Stomach (tissue), 19 donors: ENCODE results near the gene TRIM46. TPM values are rescaled to one million over a fixed set of nuclear protein-coding genes. Genes with fewer than 3 reads are reported as not detected.
A peak's percentile ranks its signal among the peaks of the same experiment; 100 is the strongest.

ENCODE experiments used
- DNase-seq, 2 donors: peaks; one replicate each; pipeline versions ENCODE4 v3.0.0 to v3.0.0-alpha.2; 2013 to 2019
- H3K27ac ChIP-seq, 5 donors: fragments of 200-600 bp in 4 of 5; sonication (generic) in 4 of 5; one replicate each; pipeline ENCODE4 v1.5.1; 2013 to 2019; ENCODE audit warnings: mild to moderate bottlenecking in 1 of 5, moderate library complexity in 1 of 5
- H3K27me3 ChIP-seq, 3 donors: fragments of 200-600 bp; sonication (generic); one replicate each; pipeline ENCODE4 v1.5.1; 2017 to 2019; ENCODE audit warnings: mixed run types in 1 of 3
- H3K36me3 ChIP-seq, 4 donors: fragments of 200-600 bp; sonication (generic); 1 replicate in 3 of 4; 2 replicates in 1 of 4; pipeline ENCODE4 v1.5.1; 2016 to 2019
- H3K4me1 ChIP-seq, 4 donors: fragments of 200-600 bp; sonication (generic); one replicate each; pipeline ENCODE4 v1.5.1; 2016 to 2019
- H3K4me3 ChIP-seq, 4 donors: fragments of 200-600 bp; sonication (generic) in 3 of 4; one replicate each; pipeline ENCODE4 v1.5.1; 2016 to 2019; ENCODE audit warnings: mild to moderate bottlenecking in 1 of 4
- H3K9me3 ChIP-seq, 4 donors: fragments of 200-600 bp; sonication (generic); one replicate each; pipeline ENCODE4 v1.5.1; 2016 to 2019
- EP300 ChIP-seq: sonication (generic); formaldehyde crosslinking; IDR thresholded peaks from one replicate; pipeline ENCODE4 v1.6.1; 2017; ENCODE audit warnings: antibody characterized with exemption
- POLR2A ChIP-seq, 4 donors: fragments of 450-650 bp; IDR thresholded peaks; one replicate each; pipeline ENCODE4 v1.6.1; 2016; ENCODE audit warnings: antibody characterized with exemption in 4 of 4, control low read depth in 2 of 4, mild to moderate bottlenecking in 1 of 4, moderate library complexity in 1 of 4
- POLR2AphosphoS5 ChIP-seq, 3 donors: sonication (generic); formaldehyde crosslinking; IDR thresholded peaks; one replicate each; pipeline ENCODE4 v1.6.1; 2016; ENCODE audit warnings: antibody characterized with exemption in 3 of 3
- WGBS, 5 donors: extraction: QIAGEN DNeasy Blood & Tissue Kit in 3 of 5; methylation state at CpG; one replicate each; pipeline versions ENCODE4 v1.1.5 to v1.1.7; 2013 to 2018; 5-methylcytosine and 5-hydroxymethylcytosine counted together
- intact Hi-C: fragments of 100-400 bp; cut with DNase I; formaldehyde crosslinking; loops from one replicate; pipeline ENCODE4 v1.15.1; 2023; ENCODE audit warnings: low total_unique reads
- long read RNA-seq, 10 donors: transcript quantifications; one replicate each; lab custom pipeline, GENCODE V29; 2026
- polyA plus RNA-seq, 3 donors: library from polyadenylated mRNA; stranded (reverse); fragments of 200-250 nt; gene quantifications; one replicate each; pipeline ENCODE4 v1.2.3, GENCODE V29; 2013
- total RNA-seq, 5 donors: library from RNA; depleted of rRNA; stranded (reverse); fragments of >200 nt; gene quantifications; one replicate each; pipeline versions ENCODE4 v1.1.0 to v1.2.3, GENCODE V29; 2014 to 2016
- TF ChIP-seq, protein P1 (sequence below), 7 experiments: fragments of 450-650 bp in 4 of 7; fragments of 200-600 bp in 3 of 7; sonication (generic) in 3 of 7; IDR thresholded peaks; one replicate each; pipeline ENCODE4 v1.5.1; 2016 to 2019; ENCODE audit warnings: antibody characterized with exemption in 7 of 7, control low read depth in 2 of 7, mild to moderate bottlenecking in 1 of 7
- donor health status: healthy with polysubstance abuse.
- donor health status: Bipolar disorder and iron deficiency.
- donor health status: healthy.

Gene TRIM46, protein sequence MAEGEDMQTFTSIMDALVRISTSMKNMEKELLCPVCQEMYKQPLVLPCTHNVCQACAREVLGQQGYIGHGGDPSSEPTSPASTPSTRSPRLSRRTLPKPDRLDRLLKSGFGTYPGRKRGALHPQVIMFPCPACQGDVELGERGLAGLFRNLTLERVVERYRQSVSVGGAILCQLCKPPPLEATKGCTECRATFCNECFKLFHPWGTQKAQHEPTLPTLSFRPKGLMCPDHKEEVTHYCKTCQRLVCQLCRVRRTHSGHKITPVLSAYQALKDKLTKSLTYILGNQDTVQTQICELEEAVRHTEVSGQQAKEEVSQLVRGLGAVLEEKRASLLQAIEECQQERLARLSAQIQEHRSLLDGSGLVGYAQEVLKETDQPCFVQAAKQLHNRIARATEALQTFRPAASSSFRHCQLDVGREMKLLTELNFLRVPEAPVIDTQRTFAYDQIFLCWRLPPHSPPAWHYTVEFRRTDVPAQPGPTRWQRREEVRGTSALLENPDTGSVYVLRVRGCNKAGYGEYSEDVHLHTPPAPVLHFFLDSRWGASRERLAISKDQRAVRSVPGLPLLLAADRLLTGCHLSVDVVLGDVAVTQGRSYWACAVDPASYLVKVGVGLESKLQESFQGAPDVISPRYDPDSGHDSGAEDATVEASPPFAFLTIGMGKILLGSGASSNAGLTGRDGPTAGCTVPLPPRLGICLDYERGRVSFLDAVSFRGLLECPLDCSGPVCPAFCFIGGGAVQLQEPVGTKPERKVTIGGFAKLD
- total RNA-seq: 10 to 100 TPM in 1 of 5 donors, 1 to 10 TPM in 1, under 1 TPM in 1, not detected in 2; 0.73 to 16.9 (median 5.4) TPM
- polyA plus RNA-seq: under 1 TPM; 0.58 to 0.68 (median 0.61) TPM
- long read RNA-seq, donor 1, partial matches to known transcripts: 430 of 435 reads
- long read RNA-seq, donor 1, other reads (novel, unspliced or antisense): 5 of 435 reads
- long read RNA-seq, donor 2: 0 reads
- long read RNA-seq, donor 3: 0 reads
- long read RNA-seq, donor 4: 0 reads
- long read RNA-seq, donor 5: 0 reads
- long read RNA-seq, donor 6: 0 reads
- long read RNA-seq, donor 7, partial matches to known transcripts: 0 of 1 reads
- long read RNA-seq, donor 7, other reads (novel, unspliced or antisense): 0 of 1 reads
- long read RNA-seq, donor 8: 0 reads
- long read RNA-seq, donor 9: 0 reads
- long read RNA-seq, donor 10: 0 reads

DNA sequence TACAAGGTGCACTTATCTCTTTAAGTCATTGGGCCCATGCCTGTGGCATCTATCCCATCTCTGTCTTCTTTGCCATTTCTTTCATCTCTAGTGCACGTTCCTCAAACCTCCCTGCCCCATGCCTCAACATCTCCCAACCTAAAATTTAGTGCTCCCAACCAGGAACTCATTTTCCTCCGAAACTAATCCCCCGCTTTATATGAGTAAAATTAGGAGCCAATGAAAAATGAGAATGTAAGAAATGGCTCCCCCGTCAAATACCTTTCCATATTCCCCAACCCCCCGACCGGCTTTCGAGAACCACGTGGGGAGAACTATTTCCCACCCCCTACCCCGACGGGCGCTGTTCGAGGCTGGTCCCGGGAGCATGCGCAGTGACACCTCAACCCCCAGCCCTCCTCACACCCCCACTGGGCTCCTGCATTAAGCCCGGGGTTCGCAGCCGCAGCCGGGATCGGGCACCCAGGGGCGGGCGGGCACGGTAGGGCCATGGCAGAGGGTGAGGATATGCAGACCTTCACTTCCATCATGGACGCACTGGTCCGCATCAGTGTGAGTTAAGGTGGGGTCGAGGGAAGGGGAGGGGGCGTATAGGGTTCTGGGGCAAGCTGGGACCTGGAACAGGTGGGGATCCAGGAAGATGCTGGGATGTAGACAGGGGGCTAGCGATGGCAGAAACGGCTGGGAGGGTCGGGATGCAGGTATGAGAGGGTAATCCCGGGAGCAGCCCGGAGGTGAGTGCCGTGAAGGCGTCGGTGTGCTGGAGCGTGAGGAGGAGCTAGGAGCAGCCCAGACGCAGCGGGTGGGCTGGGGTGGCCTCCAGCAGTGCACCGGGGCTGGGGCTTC is at the start of gene TRIM46:
TSS of gene TRIM46 (plus strand) at position 372 of the 846 bp plus-strand sequence. CDS start at position 490, 118 bp downstream.
- WGBS, 5 donors: 2 to 7% (median 4%) methylated on average over 37 to 38 of the region's 38 CpGs
- TF ChIP-seq POLR2AphosphoS5 (IDR thresholded peaks at IDR 0.05): no peak
- no peak for TF ChIP-seq POLR2A (IDR thresholded peaks at IDR 0.05)
- no peak for TF ChIP-seq EP300
- TF ChIP-seq, protein P1, sequence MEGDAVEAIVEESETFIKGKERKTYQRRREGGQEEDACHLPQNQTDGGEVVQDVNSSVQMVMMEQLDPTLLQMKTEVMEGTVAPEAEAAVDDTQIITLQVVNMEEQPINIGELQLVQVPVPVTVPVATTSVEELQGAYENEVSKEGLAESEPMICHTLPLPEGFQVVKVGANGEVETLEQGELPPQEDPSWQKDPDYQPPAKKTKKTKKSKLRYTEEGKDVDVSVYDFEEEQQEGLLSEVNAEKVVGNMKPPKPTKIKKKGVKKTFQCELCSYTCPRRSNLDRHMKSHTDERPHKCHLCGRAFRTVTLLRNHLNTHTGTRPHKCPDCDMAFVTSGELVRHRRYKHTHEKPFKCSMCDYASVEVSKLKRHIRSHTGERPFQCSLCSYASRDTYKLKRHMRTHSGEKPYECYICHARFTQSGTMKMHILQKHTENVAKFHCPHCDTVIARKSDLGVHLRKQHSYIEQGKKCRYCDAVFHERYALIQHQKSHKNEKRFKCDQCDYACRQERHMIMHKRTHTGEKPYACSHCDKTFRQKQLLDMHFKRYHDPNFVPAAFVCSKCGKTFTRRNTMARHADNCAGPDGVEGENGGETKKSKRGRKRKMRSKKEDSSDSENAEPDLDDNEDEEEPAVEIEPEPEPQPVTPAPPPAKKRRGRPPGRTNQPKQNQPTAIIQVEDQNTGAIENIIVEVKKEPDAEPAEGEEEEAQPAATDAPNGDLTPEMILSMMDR (IDR thresholded peaks at IDR 0.05): peak in 1 of 7 experiments; percentile 42
- Histone ChIP-seq H3K9me3 (no peaks in the 10 kb centered on the region), H3K36me3 (peaks cover 6 to 24% (median 23%) of the 10 kb centered on the region in 4 donors), H3K27me3 (peaks cover 0 to 19% (median 6%) of the 10 kb centered on the region in 3 donors), H3K4me3 (peak within 1 kb of the TSS; percentile 84 to 94 (median 90)), H3K27ac (peak within 1 kb of the TSS; percentile 80 to 96 (median 93)), H3K4me1 (peaks cover 48 to 75% (median 65%) of the 10 kb centered on the region in 4 donors)
- intact Hi-C loops: loop anchor here (10.0 kb wide), 1 partner anchor 51 kb away; no protein-coding TSS in a partner anchor
- DNase-seq: peak; percentile 25 to 72

DNA sequence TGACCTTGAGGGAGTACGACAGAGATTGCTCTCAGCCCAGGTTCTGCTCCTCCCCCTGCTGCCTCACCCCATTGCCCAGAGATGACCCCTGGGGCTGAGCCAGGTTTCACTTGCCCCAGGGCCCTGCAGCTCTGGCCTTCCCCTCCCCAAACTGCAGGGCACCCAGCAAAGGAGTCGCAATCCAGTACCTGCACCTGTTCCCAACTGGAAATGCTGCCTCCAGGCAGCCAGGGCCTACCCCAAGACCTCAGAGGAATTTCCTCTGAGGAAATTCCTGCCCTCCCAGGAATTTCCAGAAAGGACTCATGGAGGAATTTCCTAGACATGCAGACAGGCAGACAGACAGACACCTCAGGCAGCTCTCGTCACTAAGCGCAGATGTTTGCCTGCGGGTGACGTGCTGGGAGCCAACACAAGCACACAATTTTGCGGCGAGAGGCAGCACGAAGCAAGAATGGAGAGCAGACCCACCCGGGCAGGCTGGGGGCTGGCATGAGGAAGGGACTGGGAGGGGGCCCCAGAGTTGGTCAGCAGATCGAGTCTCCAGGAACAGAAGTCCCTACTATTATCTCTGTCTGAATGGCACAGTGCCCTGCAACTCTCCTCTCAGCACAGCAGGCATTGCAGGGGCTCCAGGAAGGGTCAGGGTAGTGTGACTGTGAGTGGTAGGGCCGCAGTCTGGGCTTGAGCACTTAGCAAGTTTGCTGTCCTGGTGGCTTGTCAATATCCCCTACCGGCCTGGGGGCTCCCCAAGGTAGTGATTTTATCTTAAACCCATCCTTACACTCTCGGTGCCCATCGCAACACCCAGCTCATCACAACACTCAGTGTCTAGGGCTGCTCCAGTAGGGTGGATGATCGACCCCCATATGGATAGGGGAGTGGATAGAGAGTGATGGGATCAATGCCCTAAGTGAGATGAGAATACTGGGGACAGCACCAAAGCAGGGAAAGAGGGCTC is 48.9 kb upstream of the TRIM46 start:
- peak; percentile 23 to 68 for DNase-seq
- H3K9me3 ChIP-seq: no peaks in the 10 kb centered on the region
- H3K27ac ChIP-seq: peak overlapping the region; percentile 93 to 100 (median 98)
- TF ChIP-seq POLR2A (IDR thresholded peaks at IDR 0.05): no peak
- TF ChIP-seq POLR2AphosphoS5 (IDR thresholded peaks at IDR 0.05): no peak
- no peak for TF ChIP-seq EP300
- TF ChIP-seq, protein P1 (IDR thresholded peaks at IDR 0.05): no peak
- no peaks in the 10 kb centered on the region for H3K36me3 ChIP-seq
- peaks cover 38 to 73% (median 63%) of the 10 kb centered on the region in 4 donors for H3K4me1 ChIP-seq
- WGBS, 5 donors: 70 to 82% (median 77%) methylated on average over 16 of the region's 16 CpGs
- intact Hi-C loops: no loop called here
- peaks cover 0 to 37% (median 9%) of the 10 kb centered on the region in 3 donors for H3K27me3 ChIP-seq
- H3K4me3 ChIP-seq: no peak overlapping the region

DNA sequence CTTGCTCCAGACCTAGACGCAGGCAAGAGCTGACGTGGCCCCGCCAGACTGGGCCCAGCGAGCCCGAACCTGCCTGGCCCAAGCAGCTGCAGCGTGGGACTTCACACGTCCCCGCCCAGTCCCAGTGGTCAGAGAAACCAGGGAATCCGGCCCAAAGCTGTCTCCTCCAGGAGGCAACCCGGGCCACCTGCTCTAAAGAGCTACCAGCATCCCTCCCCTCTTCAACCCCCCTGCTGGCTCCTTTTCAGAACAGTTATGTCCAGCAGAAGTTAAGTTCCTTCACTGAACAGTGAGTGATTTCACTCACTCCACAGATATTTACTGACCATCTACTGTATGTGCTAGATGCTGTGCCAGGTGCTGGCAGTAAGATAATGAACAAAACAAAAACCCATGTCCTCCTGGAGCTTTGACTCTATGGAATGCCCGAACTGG is 48.1 kb upstream of the TRIM46 start:
- TF ChIP-seq, protein P1 (IDR thresholded peaks at IDR 0.05): peak in 1 of 7 experiments; percentile 3
- no peak for TF ChIP-seq EP300
- Histone ChIP-seq H3K4me3 (no peak overlapping the region), H3K27me3 (peaks cover 0 to 37% (median 9%) of the 10 kb centered on the region in 3 donors), H3K9me3 (no peaks in the 10 kb centered on the region), H3K4me1 (peaks cover 45 to 73% (median 67%) of the 10 kb centered on the region in 4 donors), H3K36me3 (no peaks in the 10 kb centered on the region), H3K27ac (peak overlapping the region; percentile 93 to 100 (median 98))
- WGBS, 5 donors: 55 to 63% (median 58%) methylated on average over 10 to 11 of the region's 11 CpGs
- intact Hi-C loops: no loop called here
- peak in 1 of 2 donors; percentile 24 for DNase-seq
